GM12892 (cell line): ENCODE data around the gene TRIM29.

Source experiments
- POLR2A ChIP-seq: IDR thresholded peaks from 2 replicates; pipeline ENCODE4 v1.6.1; 2011; ENCODE audit warnings: low read depth, low read length, control low read depth
- POLR2AphosphoS5 ChIP-seq: IDR thresholded peaks from 2 replicates; pipeline ENCODE4 v1.6.1; 2011; ENCODE audit warnings: low read depth, low read length, control low read depth
- TAF1 ChIP-seq: IDR thresholded peaks from 2 replicates; pipeline ENCODE4 v1.6.1; 2011; ENCODE audit warnings: low read depth, mild to moderate bottlenecking, control low read depth, low read length, borderline replicate concordance

DNA sequence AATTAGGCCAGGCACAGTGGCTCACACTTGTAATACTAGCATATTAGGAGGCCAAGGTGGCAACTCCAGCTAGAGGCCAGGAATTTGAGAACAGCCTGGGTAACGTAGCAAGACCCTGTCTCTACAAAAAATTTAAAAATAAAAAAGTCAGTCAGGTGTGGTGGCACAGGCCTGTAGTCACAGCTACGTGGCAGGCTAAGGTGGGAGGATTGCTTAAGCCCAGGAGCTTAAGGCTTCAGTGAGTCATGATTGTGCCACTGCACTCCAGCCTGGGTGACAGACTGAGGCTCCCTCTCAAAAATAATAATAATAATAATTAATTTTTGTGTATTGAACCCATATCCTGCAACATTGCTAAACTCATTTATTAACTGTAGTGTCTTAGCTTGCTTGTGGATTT is 15.3 kb upstream of the TRIM29 start:
- TF ChIP-seq POLR2A (no peak), TAF1 (no peak), POLR2AphosphoS5 (no peak)
